HG02884 (cell line): Measurements from ENCODE around the gene DPCD.
"Not testable (repeated sequence)": the region's sequence is repeated elsewhere in the genome, so short reads cannot be mapped to it uniquely, and the experiment has no call there.

Experiments
- ATAC-seq: cut with Tn5 transposase; IDR thresholded peaks from one replicate; pipeline ENCODE4 v1.9.1; 2021; ENCODE audit warnings: mild to moderate bottlenecking, moderate library complexity; ENCODE audit not compliant: unreplicated experiment

Gene DPCD

DNA sequence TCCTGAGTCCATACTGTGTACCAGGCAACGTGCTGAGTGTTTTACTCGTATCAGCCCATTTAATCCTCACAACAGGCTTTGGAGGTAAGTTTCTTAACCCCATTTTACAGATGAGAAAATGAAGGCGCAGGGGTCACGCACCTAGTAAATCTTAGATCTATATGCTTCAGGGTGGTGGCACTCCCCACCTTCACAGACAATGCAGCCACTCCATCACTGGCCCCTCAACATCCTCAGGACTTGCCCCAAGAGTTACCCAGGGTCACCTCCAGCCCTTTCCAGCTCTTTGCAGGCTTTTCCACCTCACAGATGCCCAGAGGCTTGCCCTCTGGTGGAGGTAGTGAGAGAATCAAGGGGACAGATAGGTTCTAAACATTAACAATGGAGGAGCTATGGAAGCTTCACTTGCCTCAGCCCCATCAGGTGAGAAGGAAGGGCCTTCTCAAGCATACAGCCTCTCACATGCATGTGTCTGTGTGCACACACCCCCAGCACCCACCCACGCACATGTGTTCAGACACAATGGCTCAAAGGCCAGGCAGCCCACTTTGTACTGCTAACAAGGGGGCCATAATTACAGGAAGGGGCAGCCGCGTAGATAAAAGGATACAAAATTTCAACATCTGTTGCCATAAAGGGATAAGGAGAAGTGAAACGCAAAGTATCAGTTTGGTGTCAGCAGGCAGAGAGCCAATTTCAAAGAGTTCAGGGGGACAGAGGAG is 29.1 kb downstream of the DPCD start:
- ATAC-seq, result no peak

DNA sequence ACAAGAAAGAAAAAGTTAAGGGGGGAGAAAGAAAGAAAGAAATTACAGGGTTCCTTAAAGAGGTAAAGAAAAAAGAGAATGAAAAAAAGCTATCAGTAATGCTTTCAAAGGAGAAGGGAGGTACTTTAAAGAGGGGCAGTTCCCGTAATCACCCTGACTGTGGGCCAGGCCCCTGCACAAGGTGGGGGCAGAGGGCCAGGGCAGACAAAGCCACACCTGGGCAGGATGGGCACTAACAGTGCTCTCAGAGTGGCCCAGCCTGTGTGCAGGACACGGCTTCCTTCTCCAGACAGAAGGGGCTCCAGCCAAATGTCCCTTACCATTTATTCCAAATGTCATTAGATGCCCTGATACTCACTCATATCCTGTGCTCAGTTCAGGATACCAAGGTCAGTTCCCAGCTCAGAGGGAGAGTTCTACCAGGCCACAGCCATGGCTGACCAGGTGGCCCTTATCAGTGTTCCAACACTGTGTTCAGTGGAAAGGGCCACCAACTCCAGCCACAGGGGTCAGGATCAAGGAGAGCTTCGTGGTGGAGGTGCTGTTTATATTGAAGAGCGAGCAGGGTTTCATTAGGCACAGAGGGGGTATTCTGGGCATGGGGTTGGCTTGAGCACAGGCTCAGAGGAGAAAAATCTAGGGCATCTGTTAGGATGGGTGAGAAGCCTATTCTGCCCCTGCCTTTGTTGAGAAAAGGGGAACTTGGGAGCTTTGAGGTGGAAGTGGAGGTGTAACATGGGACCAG is 29.9 kb downstream of the DPCD start:
- ATAC-seq, result no peak

DNA sequence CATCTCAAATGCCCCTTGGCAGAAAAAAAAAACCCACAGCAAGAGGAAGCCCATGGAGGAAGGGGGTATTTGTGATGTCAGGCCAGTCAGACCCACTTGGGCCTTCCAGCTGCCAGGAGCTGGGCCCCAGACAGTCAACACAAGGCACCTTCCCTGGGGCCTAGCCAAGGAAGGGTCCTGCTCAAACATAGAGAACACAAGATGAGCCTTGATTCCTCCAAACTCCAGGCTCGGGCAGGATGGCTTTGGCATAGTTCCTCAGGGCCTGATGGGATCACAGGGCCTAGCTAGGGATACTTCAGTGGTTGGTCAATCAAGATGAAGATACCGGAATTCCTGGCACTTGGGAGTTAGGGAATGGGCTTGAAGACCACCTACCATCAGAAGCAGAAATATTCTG is 30.8 kb downstream of the DPCD start:
- no peak for ATAC-seq

DNA sequence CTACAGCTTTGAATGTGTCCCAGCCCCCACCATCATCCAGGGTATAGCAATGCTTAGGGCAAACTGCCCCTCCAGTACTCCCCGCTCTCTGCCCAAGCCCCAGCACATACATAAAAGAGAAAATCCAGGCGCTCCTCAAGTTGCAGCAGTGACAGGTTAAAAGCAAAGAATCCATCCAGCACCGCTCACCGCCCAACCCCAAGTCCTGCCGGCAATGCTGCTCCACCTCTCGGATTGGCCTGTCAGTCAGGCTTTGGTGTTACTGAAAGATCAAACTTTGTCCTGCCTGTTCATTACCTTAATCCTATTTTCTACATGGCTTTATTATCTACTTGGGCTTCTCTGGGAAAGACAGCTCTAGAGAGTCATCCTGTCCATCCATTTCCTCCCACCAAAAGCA is 31.9 kb downstream of the DPCD start:
- ATAC-seq, result no peak

DNA sequence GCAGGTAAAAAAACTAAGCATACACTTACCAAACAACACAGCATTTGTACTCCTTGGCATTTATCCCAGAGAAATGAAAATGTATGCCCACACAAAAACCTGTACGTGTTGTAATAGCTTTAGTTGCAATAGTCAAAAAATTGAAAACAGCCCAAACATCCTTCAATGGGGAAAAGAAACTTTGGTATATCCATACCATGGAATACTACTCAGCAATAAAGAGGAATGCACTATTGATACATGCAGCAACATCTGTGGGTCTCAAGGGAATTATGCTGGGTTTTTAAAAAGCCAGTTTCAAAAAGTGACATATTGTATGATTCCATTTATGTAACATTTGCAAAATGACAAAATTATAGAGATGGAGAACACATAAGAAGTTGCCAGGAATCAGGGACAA is 35.4 kb downstream of the DPCD start:
- ATAC-seq, result no peak

DNA sequence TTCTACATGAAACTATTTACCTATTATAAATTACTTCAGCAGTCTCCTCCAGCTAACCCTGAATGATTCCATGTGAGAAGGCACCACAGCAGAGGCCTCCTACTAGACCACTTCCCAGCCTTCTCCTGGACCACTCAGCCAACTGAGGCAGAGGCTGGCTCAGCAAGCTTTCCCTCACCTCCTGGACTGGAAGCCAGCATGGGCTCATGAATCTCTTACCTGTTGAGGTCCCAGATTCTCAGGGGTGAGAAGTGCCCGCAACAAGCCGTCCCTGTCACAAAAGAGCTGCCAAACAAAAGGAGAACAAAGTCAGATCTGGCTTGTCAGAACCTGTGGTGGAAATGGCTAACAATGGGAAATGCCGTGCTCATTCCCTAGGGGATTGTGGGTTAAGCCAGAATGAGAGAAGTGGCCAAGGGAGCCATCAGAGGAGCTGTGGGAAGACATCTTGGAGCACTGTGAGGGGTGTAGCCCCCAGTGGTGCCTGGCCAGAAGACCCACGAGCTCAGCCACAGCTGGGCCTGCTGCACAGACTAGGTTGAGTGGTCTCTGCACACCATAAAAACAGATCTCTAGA is 36.5 kb downstream of the DPCD start:
- no peak for ATAC-seq

DNA sequence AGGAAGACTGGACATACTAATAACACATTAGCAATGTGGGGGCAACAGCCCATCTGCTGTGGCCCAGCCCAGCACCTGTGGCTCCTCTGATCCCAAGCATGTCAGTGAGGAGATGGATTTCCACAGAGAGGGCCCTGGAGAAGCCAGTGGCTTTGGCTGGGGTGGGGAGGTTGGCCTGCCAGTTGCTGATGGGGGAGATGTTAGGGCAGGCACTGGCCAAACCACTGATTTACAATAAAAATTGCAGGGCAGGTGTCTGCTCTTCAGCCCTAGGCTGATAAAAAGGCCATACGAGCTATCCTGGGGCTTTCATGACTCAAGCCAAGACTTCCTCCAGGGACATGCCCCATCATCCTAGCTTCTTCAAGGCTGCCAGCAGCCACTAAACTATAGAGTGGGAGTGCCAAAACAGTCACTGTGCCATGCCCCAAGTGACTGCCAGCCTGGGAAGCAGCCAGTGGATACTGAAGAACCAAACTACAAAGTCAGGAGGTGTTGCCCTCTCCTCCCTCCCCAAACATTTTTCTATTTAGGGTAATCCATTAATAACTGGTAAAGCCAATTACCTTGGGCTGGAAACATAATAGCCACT is 37.8 kb downstream of the DPCD start:
- no peak for ATAC-seq

DNA sequence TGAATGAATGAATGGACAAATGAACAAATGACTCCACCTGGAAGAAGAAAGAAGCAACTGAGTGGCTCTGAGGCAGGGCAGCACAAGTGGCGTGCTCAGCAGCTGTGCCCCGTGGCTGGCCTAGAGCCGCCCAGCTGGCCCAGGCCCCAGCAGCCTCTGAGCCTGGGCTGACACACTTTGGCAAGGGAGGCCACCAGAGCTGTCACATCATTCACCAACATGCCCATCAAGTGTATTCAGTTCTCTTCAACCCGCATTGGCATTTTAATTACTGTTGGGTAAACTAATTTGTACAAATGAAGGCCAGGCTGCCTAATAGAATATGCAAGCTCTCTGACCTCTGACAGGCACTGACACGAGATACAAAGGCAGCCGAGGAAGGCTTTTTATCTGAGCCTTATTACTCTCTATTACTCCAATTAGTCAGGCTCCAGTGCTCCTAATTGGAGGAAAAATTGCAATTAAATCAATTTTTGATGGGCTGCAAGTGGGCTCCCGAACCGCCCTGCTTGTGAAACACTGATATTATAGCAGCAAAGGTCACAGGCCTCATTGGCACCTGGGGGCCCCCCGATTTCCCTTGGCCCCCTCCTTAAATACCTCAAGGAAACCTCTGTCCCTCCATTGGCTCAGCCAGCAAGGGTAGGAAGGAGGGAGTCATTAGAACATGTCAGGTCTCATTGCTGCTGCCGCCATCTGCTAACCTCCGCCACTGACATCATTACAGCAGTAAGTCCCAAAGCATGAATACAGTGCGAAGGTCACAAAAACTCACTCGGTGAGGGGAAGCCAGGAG is 41.9 kb downstream of the DPCD start:
- ATAC-seq, result no peak

DNA sequence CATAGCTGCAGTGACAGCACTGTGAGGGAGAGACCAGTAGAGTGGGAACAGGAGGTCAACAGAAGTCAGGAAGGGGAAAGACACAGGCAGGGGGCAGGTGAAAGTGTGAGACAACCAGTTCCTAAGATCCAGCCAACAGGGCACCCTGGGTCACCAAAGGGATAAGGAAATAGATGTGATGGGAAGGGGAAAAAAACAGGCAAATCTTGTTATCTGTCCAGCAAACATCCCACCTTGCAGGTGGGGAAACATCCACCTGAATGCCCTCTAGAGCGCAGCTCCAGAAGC is 42.5 kb downstream of the DPCD start:
- ATAC-seq, result no peak

DNA sequence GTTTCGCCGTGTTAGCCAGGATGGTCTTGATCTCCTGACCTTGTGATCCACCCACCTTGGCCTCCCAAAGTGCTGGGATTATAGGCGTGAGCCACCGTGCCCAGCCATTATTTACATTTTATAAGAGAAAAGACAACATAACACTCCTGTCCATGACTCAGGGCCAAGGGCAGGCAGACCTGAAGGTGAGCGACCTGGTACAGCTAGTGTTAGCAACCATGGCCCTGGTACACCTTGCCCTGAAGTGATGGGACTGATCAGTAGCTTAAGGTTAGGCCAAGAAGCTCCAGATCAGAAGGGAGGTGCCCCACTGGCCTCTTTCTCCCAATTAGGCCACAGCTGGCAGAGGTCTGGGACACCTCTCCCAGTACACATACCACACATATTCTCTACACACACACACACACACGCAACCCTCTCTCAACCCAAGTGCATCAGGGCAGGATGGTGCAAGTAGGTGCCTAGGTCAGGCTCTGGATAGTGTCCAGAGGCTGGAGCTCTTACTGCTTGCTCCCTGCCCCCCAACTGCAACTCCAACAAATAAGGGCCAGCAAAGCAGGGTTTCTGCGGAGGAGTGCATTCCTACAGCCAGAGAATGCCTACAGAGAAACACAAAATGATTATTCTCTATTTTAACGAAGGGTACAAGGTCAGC is 43.8 kb downstream of the DPCD start:
- ATAC-seq, result no peak

DNA sequence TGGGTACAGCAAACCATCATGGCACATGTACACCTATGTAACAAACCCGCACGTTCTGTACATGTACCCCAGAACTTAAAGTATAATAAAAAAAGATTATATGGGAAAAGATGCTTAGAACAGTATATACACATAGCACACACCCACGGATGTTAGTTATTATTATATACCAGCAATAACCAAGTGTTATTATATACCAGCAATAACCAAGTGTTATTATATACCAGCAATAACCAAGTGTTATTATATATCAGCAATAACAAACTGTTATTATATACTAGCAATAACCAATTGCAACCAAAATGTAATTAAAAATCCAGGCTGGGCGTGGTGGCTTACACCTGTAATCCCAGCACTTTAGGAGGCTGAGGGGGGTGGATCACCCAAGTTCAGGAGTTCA is 45.4 kb downstream of the DPCD start:
- ATAC-seq, result not testable (repeated sequence)

DNA sequence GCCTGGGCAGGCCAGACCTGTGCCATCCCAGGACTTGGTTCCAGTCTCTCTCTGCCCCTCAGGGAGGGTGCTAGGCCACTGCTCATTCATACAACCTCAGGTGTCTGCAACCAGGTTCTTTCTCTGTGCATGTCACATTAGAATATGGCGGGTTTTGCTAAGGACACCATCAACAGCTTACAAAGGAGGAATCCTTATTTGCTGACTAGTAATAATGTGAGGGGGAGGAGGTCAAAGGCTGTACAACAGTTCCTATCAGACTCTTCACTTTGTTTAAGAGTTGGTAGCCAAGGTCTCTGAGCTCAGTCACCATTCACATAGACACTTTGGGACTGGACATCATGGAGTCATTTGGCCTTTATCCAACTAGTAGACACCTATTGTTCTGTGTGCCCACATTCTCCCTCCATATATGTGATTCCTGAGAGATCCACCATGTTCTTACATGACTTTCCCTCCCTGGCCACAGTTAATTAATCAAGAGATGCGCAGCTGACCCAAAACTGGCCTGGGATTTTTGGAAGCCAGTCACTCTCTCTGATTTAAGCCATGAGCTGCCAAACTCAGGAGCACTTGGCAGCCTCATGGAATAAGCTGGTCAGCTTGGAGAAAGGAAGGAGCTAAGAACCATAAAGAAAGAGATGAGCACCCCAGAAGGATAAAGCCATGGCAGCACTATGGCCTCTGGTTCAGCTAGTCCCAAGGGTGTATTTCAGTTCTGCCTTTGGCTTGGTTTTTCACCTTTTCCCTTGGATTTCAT is 51.2 kb downstream of the DPCD start:
- no peak for ATAC-seq

DNA sequence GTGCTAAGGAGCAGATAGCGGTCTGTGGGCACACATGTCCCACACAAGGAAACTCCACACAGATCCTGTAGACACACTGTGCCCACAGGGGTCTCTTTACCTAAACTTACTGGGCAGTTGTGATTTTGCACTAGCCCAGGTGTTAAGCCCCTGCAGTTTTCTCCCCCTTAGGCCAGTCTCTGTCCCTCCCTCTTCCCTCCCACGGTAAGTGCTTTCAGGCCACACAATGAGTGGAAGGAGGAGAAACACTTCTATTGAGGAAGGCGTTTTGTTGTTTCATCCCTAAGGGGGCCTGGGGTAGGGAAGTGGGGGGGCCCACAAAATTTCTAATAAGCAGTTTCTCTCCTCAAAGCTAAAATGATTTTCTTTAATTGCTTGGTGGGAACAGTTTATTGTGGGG is 55.4 kb downstream of the DPCD start:
- ATAC-seq, result no peak

DNA sequence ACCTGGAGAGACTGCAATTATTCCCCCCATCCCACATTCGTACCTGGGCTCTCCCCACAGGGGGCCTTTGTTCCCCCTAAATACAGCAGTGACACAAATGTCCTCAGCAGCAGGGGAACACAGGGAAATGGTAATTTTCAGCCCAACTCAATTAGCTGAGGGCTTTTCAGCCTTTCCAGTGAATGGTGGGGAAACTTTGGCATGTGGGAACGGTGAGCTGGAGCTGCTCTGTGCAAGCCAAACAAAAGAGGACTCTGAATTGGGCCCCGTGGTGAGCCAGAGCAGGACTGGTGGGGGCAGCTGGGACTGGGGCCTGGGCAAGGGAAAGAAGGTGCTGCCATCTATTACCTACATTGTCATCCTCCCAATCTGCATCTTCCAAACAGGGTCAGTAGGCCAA is 55.9 kb downstream of the DPCD start:
- ATAC-seq, result no peak

DNA sequence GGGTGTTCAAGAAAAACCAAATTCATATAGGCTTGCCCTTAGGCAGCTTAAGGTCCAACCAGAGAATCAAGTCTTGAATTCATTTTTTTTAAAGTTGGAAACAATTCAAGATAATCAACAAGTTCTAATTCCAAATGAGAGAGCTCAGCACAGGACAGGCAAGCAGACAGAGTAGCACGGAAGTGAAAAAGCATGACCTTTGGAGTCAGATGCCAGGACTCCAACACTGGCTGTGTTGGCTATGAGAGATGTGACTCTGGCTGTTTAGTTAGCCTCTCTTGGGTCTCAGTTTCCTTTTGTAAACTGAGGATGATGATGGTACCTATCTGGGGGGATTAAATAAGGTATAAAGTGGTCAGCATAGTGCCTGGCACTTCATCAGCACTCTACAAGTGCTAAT is 57.5 kb downstream of the DPCD start:
- ATAC-seq, result no peak

DNA sequence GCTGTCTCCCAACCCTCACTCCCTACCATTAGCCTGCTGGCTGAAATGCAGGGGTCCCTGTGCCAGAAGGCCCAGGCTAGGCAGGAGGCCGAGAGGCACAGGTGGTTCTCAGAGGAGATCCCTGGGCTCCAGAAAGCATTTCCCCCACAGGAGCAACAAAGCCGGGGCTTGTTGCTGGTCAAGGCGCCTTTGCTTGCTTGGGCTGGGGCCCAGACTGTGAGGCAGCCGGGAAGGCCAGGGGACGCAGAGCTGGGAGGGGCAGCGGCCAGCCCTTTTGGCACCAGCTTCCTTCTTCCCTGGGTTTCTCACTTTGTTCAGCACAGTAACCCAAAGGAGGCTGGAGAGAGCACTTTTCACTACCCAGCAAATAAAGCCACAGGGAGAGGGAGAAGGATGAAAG is 58.2 kb downstream of the DPCD start:
- ATAC-seq, result no peak

DNA sequence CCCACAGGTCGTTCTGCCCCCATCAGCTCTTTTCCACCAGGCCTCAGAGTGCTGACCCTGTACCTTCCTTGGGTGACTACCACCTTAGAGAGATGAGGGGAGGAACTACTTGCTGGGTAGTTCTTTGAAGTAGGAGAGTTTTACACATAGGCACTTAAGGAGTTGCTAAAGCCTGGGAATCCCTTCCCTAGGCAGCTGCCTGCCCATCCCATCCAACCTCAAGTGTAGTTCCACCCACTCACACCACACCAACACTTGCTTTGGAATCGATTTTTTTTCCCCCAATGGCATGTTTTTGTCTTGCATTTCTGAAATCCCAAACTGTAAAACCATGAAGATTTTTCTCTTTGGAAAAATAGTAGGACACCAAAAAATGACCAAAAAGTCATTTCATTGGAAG is 59.1 kb downstream of the DPCD start:
- ATAC-seq, result no peak

DNA sequence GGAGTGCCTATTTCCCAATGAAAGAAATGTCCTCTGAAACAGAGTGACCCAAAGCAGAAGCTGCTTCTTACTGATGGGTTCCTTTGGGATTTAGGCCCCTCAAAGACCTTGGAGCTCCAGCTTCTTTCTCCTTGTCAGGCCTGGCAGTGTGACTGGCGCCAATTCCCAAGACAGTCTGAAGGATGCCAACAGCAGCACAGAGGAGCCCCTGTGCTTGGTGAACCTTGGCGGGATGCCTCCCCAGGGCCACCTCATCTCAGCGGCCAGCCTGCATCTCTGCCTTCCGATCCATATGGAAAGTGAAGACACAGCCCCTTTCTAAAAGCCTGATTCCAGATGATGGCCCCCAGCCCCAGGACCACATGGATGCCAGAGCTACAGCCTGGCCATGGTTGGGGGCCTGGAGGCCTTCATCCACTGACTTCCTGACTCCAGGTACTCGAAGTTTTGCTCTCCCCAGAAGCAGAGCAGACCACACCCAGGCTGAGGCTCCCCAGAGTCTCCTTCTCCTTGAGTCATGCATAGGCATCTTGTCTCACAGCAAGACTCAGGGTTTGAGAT is 61.5 kb downstream of the DPCD start:
- no peak for ATAC-seq

DNA sequence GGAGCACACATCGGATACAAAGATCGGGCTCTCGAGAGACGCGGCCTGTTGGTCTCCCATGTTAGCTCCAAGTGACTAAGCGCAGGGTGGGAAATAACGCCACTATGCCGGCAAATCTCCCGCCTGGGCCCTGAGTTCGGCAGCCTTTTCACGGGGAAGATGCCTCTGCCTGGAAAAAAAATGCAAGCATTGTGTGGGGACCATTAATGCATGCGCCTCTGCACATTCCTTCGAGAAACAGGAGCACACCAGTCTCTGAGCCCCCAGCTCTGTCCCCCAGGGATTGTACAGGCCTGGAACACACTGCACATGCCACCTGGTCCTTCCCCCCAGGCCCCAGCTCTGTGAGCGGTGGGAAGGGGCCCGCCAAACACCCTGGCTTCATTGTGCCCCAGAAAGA is 62.7 kb downstream of the DPCD start:
- no peak for ATAC-seq

DNA sequence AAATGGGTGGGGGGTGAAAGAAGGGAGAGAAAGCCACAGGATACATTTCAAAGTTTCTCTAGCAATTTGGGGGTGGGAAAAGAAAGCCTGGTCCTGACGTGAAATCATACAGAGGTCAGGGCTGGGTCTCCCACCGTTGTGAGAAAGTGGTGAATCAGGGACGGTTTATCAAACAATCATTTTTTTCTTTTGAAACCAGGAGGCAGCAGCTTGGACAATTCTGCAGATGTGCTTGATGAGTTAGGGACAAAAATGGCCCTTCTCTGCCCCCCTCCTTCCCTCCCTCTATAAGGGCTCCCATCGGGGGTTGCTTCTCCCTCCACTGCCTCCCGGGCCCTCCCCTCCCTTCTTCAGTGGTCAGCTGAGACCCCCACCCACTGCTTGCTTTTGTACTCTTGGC is 63.2 kb downstream of the DPCD start:
- ATAC-seq, result no peak
